Activated CD8-positive, alpha-beta T cell treated with anti-CD3 and anti-CD28 coated beads for 36 hours (primary cell): Measurements from ENCODE around the gene TXNDC8. TPM values are rescaled to one million over a fixed set of nuclear protein-coding genes. Genes with fewer than 3 reads are reported as not detected.

Experiments used
- ATAC-seq: fragments of 200-7000 bp; cut with Tn5 transposase; one replicate; pipeline ENCODE4 v1.10.0; 2021; ENCODE audit warnings: mild to moderate bottlenecking, moderate library complexity
- CTCF ChIA-PET: fragments of 350-600 bp; sonication (Branson Sonifier 250); formaldehyde crosslinking; loops from one replicate; lab custom pipeline; 2021; ENCODE audit warnings: antibody characterized with exemption; lab: Charles Lee
- POLR2A ChIA-PET: fragments of 350-600 bp; sonication (Branson Sonifier 250); formaldehyde crosslinking; loops from one replicate; lab custom pipeline; 2021; ENCODE audit warnings: antibody characterized with exemption; lab: Charles Lee
- DNase-seq: peaks from one replicate; pipeline ENCODE4 v3.0.0-alpha.2; 2020
- H3K27ac Mint-ChIP-seq: one replicate; pipeline ENCODE4 v1.8.0; 2021; ENCODE audit warnings: mild to moderate bottlenecking, mixed read lengths
- H3K27me3 Mint-ChIP-seq: one replicate; pipeline ENCODE4 v1.8.0; 2021; ENCODE audit warnings: mixed read lengths
- H3K36me3 Mint-ChIP-seq: one replicate; pipeline ENCODE4 v1.8.0; 2021; ENCODE audit warnings: low read depth, mixed read lengths
- H3K4me1 Mint-ChIP-seq: one replicate; pipeline ENCODE4 v1.8.0; 2021; ENCODE audit warnings: low read depth, mixed read lengths
- H3K4me3 Mint-ChIP-seq: one replicate; pipeline ENCODE4 v1.8.0; 2021; ENCODE audit warnings: mild to moderate bottlenecking, moderate library complexity, mixed read lengths
- H3K9me3 Mint-ChIP-seq: one replicate; pipeline ENCODE4 v1.8.0; 2021; ENCODE audit warnings: mixed read lengths
- intact Hi-C: fragments of 100-400 bp; cut with micrococcal nuclease; formaldehyde crosslinking; loops from one replicate; pipeline ENCODE4 v1.10.0; 2022
- total RNA-seq, 2 experiments: library from RNA; stranded (reverse); gene quantifications; one replicate each; pipeline ENCODE4 v1.2.3, GENCODE V29; 2021
- TF ChIP-seq, protein P1 (sequence below): fragments of 200-600 bp; IDR thresholded peaks from one replicate; pipeline ENCODE4 v1.8.0; 2022; ENCODE audit warnings: antibody characterized with exemption, mild to moderate bottlenecking

The TXNDC8 gene
- total RNA-seq, 2 experiments from 2014 or later: not detected

DNA sequence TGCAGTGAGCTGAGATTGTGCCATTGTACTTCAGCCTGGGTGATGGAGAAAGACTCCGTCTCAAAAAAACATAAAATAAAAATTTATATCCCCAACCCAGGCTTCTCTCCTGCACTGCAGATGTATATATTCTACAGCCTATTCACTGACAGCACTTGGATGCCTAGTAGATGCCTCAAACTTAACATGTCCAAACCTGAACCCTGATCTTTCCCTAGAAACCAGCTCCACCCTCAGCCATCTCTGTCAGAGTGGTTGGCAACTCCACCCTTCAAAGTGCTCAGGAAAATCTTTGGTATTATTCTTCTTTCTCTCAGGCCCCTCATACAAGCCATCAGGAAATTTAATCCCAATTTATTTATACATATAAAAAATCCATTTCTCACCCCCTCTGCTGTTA, 44.4 kb downstream of the TXNDC8 start:
- no peak for ATAC-seq
- no peak for DNase-seq
- H3K9me3 Mint-ChIP-seq: no peaks in the 10 kb centered on the region
- H3K4me3 Mint-ChIP-seq: no peak overlapping the region
- CTCF ChIA-PET: no interaction called here
- intact Hi-C loops: no loop called here
- no peaks in the 10 kb centered on the region for H3K27me3 Mint-ChIP-seq
- no peak overlapping the region for H3K27ac Mint-ChIP-seq
- no peaks in the 10 kb centered on the region for H3K36me3 Mint-ChIP-seq
- H3K4me1 Mint-ChIP-seq: no peaks in the 10 kb centered on the region
- POLR2A ChIA-PET: no interaction called here
- TF ChIP-seq, protein P1, sequence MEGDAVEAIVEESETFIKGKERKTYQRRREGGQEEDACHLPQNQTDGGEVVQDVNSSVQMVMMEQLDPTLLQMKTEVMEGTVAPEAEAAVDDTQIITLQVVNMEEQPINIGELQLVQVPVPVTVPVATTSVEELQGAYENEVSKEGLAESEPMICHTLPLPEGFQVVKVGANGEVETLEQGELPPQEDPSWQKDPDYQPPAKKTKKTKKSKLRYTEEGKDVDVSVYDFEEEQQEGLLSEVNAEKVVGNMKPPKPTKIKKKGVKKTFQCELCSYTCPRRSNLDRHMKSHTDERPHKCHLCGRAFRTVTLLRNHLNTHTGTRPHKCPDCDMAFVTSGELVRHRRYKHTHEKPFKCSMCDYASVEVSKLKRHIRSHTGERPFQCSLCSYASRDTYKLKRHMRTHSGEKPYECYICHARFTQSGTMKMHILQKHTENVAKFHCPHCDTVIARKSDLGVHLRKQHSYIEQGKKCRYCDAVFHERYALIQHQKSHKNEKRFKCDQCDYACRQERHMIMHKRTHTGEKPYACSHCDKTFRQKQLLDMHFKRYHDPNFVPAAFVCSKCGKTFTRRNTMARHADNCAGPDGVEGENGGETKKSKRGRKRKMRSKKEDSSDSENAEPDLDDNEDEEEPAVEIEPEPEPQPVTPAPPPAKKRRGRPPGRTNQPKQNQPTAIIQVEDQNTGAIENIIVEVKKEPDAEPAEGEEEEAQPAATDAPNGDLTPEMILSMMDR: no peak

DNA sequence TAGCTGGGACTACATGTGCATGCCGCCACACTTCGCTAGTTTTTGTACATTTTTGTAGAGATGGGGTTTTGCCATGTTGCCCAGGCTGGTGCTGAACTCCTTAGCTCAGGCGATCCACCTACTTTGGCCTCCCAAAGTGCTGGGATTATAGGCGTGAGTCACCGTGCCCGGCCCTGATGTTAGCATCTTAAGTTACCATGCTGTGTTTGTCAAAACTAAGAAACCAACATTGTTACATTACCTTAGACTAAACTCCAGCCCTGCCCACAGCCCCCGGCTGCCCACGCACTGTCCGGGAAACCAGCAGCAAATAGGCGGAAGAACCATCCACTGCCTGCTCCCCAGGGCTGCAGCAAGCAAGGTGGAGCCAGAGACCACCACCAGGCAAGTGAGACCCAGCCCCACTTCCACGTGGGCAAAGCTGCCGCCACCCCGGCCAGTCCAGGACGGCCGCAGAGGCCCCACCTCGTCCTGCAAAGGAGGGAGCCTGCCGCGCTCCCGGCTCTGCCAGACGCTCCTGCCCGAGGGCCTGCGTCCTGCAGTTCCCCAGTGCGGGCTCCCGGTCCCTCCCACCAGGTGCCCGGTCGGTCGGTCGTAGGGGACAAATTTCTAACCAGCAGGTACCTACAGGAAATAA, 45.6 kb downstream of the TXNDC8 start:
- H3K27ac Mint-ChIP-seq: no peak overlapping the region
- ATAC-seq: no peak
- POLR2A ChIA-PET: no interaction called here
- H3K36me3 Mint-ChIP-seq: no peaks in the 10 kb centered on the region
- TF ChIP-seq, protein P1: no peak
- H3K9me3 Mint-ChIP-seq: no peaks in the 10 kb centered on the region
- H3K4me1 Mint-ChIP-seq: no peaks in the 10 kb centered on the region
- DNase-seq: no peak
- no peak overlapping the region for H3K4me3 Mint-ChIP-seq
- no peaks in the 10 kb centered on the region for H3K27me3 Mint-ChIP-seq
- CTCF ChIA-PET: no interaction called here
- intact Hi-C loops: no loop called here

DNA sequence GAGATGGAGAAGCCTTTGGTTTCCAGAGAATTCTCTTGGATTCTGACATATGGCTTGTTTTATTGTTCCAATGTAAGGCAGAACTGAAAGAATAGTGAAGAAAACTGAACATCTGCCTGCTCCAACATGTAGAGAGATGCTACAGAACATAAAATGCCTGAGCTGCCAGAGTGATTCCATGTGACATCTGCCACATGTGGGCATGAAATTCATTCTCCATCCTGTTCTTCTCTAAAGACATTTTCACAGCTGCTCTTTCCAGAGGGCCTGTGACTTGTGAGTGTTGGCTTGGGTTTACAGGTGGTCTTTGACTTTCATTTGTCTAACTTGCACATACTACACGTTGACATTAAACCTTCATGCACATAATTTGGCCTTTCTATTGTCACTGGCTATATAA, 47.7 kb downstream of the TXNDC8 start:
- DNase-seq: no peak
- POLR2A ChIA-PET: no interaction called here
- intact Hi-C loops: no loop called here
- no peaks in the 10 kb centered on the region for H3K4me1 Mint-ChIP-seq
- no peak overlapping the region for H3K27ac Mint-ChIP-seq
- H3K27me3 Mint-ChIP-seq: no peaks in the 10 kb centered on the region
- no peak for ATAC-seq
- CTCF ChIA-PET: no interaction called here
- H3K4me3 Mint-ChIP-seq: no peak overlapping the region
- H3K9me3 Mint-ChIP-seq: peaks cover 1% of the 10 kb centered on the region
- H3K36me3 Mint-ChIP-seq: no peaks in the 10 kb centered on the region
- TF ChIP-seq, protein P1: no peak

DNA sequence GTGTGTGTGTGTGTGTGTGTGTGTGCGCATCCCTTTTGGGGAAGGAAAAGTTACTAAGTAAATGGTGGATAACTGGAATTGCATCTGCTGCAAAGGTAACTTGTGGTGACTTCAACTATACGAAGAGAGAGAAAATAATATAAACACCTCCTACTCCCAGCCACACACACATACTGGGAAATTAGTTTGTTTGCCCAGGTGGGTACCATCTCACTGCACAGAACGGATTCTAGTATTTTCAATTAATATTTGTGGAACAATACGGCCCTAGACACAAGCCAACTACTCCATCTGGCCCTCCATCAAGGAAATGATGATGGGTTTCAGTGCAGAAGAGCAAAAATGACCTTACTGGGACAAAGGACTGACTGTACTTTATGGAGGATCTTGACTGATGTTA, 49.2 kb downstream of the TXNDC8 start:
- Mint-ChIP-seq H3K27ac (no peak overlapping the region), H3K4me3 (no peak overlapping the region), H3K27me3 (no peaks in the 10 kb centered on the region), H3K4me1 (no peaks in the 10 kb centered on the region), H3K9me3 (peaks cover 1% of the 10 kb centered on the region), H3K36me3 (no peaks in the 10 kb centered on the region)
- ChIA-PET CTCF (no interaction called here), POLR2A (interaction anchor here (0.6 kb wide), 1 partner anchor 695 kb away, joined by 3 read pairs; no protein-coding TSS in a partner anchor)
- TF ChIP-seq, protein P1: no peak
- no peak for DNase-seq
- ATAC-seq: no peak
- intact Hi-C loops: no loop called here

DNA sequence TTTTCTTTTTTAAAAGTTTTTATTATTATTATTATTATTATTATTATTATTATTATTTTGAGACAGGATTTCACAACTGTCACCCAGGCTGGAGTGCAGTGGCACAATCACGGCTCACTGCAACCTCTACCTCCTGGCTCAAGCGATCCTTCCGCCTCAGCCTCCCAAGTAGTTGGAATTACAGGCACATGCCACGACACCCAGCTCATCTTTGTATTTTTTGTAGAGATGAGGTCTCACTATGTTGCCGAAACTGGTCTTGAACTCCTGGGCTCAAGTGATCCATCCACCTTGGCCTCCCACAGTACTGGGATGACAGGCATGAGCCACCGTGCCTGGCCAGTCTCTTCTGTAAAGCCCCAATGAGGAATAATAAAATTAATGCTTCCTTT, 50.4 kb downstream of the TXNDC8 start:
- Mint-ChIP-seq H3K4me3 (no peak overlapping the region), H3K27ac (no peak overlapping the region), H3K4me1 (no peaks in the 10 kb centered on the region), H3K36me3 (no peaks in the 10 kb centered on the region), H3K9me3 (peaks cover 1% of the 10 kb centered on the region), H3K27me3 (no peaks in the 10 kb centered on the region)
- DNase-seq (no peak), ATAC-seq (no peak)
- TF ChIP-seq, protein P1: no peak
- intact Hi-C loops: no loop called here
- POLR2A ChIA-PET: no interaction called here
- CTCF ChIA-PET: no interaction called here
